ENCODE data around the gene FANCE.

The FANCE gene

GRCh38 chr6:35486005-35486925 is 34.1 kb downstream of the FANCE start:
- no peak for DNase-seq

DNA sequence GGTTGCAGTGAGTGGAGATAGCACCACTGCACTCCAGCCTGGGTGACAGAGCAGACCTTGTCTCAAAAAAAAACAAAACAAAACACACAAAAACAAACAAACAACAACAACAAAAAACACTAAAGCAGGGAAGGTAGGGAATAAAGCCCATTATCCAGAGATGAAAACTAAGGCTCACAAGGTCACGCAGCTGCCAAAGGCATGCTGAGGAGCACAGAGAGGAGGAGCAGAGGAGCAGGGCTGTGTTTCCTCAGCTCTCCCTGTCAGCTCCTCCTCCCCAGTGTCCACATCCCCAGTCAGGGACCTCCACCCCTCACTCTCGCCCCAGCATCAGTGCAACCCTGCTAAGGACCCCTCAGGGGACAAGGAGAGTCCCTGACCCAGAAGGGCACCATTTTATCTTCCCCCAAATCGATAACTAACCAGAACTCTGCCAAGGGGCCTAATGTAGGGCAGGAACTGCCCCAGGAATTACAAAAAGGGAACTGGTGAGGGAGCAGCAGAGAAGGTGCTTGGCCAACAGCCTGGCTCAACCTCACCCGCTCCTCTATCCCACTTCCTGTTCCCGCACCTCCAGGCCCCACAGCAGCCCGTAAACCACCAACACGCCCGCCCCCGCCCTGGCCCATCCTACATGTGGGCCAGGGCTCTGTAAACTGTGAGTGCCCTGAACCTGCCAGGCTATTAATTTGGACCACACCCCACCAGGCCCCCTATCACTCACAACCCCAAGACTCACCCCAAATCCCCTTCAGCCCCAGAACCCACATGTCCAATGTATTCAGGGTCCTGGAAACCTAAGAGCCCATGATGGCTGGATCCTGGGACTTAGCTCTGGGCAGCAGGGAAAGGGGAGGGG is 35.7 kb downstream of the FANCE start:
- no peak for DNase-seq

DNA sequence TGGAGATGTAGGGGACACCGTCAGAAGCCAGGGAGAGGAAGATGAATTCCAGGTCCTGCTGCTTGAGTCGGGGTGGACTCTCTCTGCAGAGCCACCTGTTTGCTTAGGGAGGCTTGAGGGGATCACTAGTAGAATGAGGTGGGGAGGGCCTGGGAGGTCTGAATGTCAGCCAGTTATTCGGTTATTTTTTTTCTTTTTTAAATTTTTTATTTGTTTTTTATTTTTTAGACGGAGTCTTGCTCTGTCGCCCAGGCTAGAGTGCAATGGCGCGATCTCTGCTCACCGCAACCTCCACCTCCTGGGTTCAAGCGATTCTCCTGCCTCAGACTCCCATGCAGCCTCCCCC is 36.4 kb downstream of the FANCE start:
- DNase-seq: no peak

- no peak for DNase-seq
Observed at GRCh38 chr6:35489066-35489465, 36.9 kb downstream of the FANCE start.

GRCh38 chr6:35489995-35490791 is 38.1 kb downstream of the FANCE start:
- DNase-seq: no peak

- DNase-seq: no peak
Observed at GRCh38 chr6:35490821-35491557, 38.9 kb downstream of the FANCE start.

GRCh38 chr6:35491558-35492257 is 39.6 kb downstream of the FANCE start:
- DNase-seq: no peak

- DNase-seq: no peak
Observed at GRCh38 chr6:35492258-35492973, 40.3 kb downstream of the FANCE start.

GRCh38 chr6:35492974-35493284 is 40.8 kb downstream of the FANCE start:
- DNase-seq: no peak

GRCh38 chr6:35493307-35493983 is 41.3 kb downstream of the FANCE start:
- DNase-seq: no peak

DNA sequence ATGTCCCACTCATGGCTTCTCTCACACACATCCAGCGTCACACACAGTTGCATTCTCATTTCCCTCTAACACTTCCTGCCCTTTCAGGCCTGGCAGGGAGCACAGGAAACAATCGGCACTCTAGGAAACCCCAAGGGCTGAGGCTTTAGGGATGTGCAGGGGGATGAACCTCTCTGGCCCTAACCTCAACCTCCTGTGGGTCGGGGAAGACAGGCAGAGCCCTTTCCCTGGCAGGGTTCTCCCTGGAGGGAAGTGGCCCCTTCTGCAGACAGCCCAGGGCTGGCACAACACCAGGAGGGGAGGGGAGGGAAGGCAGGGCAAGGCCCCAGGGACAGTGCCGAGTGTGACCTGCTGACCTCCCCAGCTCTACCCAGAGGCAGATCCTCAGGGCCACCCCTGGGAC is 42.0 kb downstream of the FANCE start:
- no peak for DNase-seq

DNA sequence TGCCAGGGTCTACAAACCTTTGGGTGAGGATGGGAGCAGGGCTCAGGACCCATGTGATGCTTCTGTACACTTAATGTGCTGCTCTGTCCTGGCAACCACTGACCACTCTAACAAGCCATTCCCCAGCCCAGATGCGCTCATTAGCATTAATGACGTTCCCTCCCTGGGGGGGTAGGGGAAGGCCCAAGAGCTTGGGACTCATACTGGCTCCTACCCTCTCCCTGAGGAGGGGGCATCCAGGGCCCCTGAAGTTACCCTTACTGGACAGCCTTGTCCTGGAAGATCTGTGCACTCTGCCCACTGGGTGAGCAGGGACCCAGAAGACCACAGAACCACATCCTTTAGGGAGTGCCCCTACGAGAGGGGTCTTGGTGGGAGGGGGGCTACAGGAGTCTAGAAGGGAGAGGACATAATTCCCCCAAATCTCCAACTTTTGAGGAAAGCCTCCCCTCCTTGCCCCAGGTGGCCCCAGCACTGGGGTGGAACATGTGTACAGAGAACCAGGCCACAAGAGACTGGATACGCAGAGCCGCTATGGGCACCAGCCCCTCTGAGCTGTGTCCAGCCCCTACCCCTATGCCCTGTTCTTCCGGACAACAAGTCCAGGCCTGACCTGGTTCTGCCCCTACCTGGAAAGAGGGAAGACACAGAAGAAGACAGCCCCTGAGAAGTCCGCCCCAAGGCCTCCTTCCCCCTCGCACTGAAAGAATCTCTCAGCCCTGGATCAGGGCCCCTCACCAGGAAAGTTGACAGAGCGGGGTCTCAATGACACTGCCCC is 43.3 kb downstream of the FANCE start:
- no peak for DNase-seq

DNA sequence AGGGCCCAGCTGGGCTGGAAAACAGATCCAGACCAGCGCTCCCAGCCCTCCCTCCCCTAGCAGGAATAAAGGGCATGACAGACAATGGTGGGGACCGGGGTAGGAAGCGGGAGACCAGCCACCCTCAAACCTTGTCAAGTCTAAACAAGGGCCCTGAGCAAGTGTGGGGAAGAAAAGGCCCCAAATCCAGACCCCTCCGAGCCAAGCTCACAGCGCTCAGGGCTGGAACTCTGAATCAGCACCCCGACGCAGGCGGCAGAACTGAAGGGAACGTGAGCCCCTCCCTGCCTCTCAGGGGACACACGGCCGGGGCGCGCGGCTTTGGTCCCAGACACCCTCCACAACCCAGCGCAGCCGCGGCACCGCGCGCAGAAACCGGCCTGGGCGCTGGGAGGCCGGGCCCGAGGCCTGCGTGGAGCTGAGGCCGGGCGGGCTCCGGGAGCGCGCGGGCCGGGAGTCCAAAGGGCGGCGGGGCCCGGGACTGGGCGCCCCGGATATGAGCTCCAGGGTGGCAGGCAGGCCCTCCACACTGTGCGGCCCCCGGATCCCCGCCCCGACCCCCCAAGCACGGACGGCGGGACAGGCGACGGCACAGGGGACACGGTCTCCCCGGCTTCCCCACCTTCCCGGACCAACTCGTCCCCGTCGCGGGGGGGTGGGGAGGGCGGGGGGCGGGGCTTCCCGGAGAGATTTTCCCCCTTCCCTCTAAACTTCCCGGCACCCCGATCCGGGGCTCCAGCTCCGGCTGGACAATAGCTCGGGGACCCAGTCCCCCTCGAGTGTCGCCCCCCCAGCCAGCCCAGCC is 44.1 kb downstream of the FANCE start:
- no peak for DNase-seq

DNA sequence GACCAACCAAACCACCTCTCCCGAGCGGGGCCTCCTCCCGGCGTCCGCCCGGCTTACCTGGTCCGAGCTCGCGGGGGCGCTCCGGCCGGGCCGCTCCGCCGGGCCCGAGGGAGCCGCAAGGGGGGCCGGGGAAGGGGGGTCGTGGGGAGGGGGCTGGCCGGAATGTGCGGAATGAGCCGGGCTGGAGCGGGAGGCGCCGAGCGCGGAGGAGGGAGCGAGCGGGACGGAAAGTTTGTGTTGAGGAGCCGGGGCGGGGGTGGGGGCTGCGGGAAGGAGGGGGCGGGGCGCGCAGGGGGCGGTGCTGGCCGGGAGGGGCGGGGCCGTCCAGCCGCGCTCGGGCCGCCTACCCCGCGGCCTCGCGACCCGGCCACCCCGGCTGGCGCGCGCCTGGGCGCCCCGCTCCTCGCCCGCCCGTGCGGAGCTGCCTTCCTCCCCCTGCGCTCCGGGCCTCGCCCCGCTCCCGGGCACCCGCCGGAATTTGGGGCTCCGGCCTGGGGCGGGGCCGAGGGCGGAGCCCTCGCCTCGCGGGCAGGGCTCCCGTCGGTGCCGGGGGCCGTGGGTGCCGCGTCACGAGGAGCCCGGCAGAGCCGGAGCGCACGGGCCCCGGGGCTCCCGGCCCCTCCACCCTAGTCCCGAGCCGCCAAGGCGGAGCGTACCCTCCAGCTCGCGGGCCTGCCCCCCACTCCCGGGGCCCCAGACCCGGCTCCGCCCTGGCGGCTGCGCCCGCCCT is 44.9 kb downstream of the FANCE start, which contains the start of gene TEAD3:
TEAD3 (minus strand) TSS at position 239 of the 730 bp plus-strand sequence.
- no peak for DNase-seq

GRCh38 chr6:35497571-35498421 is 45.7 kb downstream of the FANCE start:
- no peak for DNase-seq

GRCh38 chr6:35498422-35499067 is 46.4 kb downstream of the FANCE start:
- DNase-seq: no peak

DNA sequence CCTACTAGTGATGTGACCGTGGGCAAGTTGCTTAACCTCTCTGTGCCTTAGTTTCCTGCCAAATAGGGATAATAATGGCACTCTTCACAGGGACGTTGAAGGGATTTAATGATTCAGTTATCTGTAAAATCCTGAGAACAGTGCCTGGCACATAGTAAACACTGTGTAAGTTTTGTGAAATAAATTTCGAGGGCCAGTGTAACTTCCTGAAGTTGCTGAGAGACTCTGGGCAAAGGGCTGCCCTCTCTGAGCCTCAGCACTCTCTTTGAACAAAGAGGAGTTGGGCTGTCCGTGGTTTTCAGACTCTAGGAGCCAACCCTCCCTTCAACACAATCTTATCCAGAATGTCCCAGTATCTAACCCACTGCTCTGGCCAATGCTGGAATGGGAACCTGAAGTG is 47.2 kb downstream of the FANCE start:
- no peak for DNase-seq

Measured in NCI-H1048 (cell line).